Epidermal melanocyte (primary cell): ENCODE results near the gene TBCEL.
A peak's percentile ranks its signal among the peaks of the same experiment; 100 is the strongest.
"Not testable (repeated sequence)": the region's sequence is repeated elsewhere in the genome, so short reads cannot be mapped to it uniquely, and the experiment has no call there.

ENCODE experiments used
- DNase-seq: peaks from one replicate; pipeline ENCODE4 v3.0.0; 2011; ENCODE audit warnings: low spot score; ENCODE audit not compliant: insufficient read length

Gene TBCEL

DNA sequence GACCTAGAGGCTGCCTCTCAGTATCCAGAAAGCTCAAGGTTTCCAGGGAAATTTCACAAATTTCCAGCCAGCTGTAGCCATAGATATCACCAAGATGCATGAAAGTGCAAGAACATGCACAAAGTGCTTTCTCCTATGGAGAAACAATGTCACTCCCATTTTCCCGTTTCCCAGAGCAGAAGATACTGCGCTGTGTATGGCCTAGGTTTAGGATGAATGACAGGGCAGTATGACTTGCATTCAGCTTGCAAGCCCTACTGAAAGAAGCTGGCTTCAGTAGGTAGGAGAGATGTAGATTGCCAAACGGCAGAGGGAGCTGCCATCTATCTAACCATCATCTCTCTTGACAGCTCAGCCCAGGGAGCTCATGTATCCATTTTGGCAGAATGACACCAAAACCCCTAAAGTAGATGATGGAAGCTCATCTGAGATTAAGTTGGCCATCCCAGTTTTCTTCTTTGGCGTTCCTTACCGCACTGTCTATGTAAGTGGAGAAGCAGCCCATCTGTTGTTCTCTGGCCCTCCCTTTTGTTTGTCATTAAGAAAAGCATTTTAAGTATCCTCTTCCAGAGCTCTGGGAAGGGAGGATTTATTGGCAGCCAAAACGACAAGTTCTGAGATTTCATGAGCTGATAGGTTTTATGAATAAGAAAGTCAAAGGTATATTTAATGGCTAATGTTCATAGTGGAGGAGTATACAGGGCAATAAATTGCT, 81.7 kb downstream of the TBCEL start:
- DNase-seq, result no peak

DNA sequence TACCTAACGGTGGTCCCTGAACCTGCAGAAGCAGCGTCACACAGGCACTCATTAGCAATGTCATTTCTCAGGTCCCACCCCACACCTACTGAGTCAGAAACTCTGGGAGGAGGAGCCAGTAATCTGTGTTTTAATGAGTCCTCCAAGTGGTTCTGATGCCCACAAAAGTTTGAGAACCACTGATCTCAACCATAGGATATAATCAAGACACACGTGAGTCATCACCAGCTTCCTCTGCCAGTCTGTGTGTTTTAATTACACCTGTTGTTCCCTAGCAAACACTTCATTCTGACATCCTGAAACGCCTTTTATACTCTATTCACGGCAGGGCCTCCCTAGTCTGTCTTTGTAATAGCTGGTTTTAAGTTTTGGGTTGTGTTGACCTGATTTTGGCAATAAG, 82.9 kb downstream of the TBCEL start:
- no peak for DNase-seq

DNA sequence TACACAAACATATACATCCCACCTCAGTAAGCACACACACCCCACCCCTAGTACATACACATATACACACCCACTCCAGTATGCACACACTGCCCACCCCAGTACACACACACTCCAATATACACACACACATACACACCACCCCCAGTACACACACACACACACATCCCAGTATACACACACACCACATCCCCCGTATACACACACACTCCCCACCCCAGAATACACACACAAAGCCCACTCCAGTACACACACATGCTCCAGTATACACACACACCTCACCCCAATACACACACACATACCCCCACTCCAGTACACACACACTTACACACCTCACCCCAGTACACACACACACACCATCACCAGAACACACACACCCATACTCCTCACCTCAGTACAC, 84.5 kb downstream of the TBCEL start:
- DNase-seq, result no peak

DNA sequence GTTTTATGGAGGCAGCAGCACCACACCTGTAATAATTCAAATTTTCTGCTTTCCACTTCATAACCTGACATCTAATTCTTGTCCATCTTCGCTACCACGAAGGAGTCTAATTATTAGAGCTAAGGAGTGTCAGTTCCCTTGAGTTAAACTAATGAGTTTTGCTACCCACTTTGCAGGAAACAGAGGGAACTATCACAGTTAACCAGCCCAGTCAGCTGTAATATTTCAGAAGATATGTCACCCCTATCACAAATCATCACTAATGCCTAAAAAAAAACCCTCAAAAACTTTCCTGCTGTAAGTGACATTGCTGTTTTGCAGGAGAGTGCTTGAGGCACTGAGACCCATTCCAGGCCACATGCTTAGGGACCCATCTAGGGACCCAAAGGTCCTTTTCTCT, 85.6 kb downstream of the TBCEL start:
- DNase-seq, result no peak

DNA sequence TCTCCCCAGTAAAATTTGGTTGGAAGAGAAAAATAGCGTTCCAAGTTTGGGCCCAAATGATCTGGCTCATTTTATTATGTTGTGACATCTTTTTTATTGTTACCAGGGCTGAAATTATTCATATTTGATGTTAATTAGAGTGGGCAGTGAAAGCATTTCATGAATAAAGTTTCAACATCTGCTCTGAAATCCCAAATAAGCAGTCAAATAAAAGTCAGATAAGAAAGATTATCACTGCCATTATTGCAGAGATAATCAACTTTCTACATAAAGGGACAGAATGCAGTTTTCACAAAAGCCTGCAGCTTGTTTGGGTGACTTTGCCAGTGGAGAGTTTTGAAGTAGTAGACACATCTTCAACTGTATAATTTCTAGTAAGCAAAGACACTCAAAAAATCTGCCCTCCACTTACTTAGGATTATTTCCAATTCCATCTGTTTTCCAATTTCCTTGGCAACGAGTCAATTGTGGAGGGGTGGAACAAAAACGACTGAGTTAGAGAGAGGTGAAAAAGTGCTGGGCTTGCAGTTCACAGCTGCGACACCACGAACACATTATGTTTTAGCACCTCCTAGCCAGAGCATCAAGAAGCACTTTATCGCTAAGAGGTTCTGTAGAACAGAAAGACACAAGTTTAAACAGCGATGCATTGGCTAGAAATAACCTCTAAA, 86.1 kb downstream of the TBCEL start:
- DNase-seq, result no peak

DNA sequence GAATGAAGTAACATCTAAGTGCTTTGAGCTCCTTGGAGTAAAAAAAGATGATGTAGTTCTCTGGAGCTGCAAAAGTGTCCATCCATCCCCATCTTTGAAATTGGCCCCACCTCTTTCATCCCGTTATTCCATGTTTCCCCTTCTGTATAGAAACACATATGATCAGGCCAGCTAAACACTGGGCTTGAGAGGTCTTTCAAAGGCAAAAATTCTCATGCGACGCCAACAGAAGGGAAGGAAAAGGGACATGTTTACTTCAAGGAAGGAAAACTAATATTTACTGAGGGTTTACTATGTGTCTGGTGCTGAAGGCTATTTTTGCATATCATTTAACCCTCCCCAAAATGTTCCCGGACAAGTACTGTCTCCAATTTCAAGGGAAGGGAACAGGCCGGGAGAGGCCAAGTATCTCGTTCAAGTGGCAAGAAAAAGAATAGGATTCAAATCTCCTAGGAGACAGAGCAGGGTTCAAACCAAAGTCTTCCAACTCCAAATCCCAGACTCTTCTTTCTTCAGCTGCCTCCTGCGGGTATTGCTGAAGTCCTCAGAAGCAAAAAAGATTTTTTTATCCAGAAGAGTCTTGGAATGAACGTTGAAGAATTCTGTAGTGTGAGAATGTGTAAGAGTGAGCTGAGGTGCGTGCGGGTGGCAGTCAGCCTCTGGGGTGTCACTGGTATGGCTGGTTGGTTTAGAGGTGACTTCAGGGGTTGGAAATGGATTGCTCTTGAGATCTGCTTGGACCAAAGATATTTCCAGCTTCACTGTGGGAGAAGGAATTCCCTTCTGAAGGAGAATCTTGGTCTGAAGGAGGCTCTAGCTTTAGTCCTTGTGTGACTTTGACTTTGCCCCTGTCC, 87.2 kb downstream of the TBCEL start:
- no peak for DNase-seq

DNA sequence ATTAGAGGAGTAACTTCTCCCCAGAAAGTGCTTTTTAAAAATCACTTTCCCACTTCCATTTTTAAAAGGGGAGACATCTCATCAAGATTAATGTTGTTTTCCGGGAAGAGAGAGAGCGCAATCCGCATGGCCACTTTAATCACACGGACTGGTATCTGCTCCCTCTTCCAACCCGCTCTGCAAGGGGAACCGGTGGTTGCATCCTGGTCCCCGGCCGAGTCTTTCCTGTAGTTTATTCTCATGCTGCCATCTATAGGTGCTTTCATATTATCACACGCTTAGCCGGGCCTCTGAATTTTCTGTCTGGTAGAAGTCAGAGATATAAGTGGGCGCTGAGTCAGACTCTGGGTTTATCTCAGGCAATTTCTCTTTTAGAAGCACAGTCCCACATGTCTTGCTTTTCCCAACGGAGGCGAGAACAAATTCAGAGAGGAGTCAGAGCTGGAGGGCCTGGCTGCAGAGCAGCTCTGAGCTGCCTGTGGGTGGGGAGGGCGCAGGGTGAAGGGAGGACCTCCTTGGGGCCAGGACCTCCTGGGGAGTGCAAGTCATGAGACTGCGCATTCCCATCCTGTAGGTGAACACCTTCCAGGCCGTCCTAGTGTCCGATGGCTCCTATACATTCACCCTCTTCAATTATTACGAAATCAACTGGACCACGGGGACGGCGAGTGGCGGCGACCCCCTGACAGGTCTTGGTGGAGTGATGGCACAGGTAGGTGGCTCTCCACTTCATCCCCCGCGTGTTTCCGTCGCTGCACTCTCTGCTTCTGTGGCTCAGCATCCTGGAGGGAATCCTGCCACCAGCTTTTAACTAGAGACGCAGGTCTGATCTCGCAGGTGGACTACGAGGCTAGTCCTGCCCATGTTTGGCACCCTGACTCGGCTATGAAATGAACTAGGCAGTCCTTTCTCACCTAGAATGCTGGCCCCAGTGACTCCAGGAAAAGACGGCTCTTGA, 88.9 kb downstream of the TBCEL start:
- DNase-seq, result peak; percentile 46

DNA sequence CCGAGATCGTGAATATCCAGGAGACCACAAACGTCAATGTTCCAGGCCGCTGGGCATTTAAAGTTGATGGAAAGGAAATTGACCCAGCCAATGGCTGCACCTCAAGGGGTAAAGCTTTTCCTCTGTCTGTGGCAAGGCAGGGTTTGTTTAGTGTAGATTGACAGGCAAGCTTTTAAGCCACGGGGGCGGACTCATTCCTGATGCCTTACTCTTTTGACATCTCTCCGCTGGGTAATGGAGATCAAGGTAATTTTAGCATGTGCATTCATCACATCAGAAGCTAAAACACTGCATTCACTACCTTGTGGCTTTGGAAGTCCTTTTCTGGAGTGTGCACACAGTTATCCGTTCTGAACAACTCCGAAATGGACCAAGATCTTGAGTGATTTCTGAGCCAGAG, 89.7 kb downstream of the TBCEL start:
- no peak for DNase-seq

DNA sequence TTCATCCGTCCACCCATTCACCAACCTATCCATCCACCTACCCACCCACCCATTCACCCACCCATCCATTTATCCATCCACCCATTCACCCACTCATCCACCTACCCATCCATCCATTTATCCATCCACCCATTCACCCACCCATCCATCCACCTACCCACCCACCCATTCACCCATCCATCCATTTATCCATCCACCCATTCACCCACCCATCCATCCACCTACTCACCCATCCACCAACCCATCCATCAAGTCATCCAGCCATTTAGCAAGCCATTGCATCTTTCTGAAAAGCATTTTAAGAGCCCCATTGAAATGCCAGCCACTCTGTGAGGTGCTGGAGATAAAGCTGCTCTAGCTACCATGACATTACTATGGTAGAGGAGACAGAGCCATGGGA, 91.1 kb downstream of the TBCEL start:
- DNase-seq, result not testable (repeated sequence)

DNA sequence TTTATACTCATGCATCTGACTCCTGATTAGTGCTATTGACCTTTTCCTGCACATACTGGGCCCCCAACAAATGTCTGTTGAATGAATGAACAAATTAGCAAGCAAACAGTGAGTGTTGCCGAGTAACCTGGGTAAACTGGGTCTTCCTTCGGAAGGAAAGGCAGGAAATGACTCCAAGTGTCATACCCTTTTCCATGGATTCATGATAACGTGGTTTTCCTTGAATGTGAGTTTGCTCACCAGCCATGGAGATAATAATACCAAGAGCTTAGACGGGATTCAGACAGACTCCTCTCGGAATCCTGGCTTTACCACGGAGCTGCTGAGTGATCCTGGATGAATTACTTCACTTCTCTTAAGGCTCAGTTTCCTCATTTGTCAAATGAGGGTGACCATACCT, 93.9 kb downstream of the TBCEL start:
- no peak for DNase-seq

DNA sequence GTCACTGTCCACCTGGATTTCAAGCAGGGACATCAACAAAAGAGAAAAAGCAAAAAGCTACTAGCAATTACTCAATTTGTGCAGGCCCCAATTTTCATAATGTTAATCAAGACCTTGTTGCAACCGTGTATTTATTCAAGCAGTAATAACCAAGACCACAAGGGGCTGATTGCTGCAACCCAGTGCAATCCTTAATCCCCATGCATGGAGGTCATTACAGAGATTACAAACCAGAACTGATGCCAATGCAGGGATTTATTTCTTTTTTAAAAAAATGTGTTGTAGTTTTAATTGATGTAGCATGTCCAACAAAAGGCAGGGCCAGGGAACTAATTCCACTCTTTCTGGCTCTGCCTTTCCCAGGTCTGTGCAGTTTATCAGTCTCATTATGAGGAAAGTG, 95.5 kb downstream of the TBCEL start:
- no peak for DNase-seq

DNA sequence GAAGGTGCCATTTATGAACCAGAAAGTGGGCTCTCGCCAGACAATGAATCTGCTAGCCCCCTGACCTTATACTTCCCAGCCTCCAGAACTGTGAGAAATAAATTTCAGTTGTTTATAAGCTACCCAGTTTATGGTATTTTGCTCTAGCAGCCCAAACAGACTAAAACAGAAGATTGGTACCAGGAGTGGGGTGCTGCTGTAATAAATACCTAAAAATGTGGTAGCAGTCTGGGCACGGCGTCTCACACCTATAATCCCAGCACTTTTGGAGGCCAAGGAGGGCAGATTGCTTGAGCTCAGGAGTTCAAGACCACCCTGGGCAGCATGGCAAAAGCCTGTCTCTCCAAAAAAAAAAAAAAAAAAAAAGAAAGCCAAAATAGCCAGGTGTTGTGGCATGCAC, 98.4 kb downstream of the TBCEL start:
- no peak for DNase-seq

DNA sequence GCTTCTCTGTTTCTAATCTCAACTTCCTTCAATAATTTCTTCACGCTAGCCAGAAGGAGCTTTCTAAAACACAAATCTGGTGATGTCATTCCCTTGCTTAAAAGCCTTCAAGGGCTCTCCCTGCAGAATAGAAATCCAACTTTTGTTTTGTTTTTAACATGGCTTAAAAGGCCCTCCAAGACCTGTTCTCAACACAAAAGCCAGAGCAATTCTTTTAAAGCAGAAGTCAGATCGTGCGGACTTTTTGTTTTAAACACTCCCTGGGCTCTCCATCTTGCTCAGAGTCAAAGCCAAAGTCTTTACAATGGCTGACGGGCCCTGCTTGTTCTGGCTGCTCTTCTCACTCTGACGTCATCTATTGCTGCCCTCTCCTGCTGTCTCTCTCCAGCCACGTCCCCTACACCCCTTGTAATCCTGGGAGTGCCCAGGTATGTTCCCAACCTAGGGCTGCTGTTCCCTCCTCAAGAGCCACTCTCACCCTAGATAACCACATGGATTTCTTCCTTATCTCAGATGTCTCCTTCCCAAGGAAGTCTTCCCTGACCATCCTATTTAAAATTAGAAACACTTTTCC, 99.7 kb downstream of the TBCEL start:
- DNase-seq, result no peak

DNA sequence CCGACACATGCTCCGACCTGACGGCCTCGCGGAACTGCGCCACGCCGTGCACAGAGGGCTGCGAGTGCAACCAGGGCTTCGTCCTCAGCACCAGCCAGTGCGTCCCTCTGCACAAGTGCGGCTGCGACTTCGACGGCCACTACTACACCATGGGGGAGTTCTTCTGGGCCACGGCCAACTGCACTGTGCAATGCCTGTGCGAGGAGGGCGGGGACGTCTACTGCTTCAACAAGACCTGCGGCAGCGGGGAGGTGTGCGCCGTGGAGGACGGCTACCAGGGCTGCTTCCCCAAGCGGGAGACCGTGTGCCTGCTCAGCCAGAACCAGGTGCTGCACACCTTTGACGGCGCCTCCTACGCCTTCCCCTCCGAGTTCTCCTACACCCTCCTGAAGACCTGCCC, 103.9 kb downstream of the TBCEL start:
- DNase-seq, result no peak

DNA sequence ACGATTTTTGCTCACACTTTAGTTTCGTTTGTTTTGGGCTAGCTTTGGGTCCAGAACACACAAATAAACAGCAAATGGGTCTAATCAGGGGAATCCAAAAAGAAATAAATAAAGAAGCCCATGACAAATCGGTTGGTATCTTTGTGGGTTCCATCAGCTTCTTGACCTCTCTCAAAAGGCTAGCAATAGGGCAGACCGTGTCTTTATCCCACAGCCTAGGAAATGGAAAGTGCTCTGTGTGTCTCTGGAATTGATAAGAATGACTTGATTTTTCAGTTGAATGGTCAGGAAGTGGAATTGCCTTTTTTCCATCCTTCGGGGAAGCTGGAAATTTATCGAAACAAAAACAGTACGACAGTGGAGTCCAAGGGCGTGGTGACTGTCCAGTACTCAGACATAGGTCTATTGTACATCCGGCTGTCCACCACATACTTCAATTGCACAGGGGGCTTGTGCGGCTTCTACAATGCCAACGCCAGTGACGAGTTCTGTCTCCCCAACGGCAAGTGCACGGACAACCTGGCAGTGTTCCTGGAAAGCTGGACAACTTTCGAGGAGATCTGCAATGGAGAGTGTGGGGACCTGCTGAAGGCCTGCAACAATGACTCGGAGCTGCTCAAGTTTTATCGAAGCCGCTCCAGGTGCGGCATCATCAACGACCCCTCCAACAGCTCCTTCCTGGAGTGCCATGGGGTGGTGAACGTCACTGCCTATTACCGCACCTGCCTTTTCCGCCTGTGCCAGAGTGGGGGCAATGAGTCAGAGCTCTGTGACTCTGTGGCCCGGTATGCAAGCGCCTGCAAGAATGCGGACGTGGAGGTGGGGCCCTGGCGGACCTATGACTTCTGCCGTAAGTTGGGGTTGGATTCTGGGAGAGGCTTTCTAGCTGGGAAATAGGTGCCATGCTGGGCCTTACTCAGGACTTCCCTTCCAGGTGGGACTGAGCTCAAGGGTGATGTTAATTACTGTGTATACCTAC, 105.7 kb downstream of the TBCEL start:
- no peak for DNase-seq

DNA sequence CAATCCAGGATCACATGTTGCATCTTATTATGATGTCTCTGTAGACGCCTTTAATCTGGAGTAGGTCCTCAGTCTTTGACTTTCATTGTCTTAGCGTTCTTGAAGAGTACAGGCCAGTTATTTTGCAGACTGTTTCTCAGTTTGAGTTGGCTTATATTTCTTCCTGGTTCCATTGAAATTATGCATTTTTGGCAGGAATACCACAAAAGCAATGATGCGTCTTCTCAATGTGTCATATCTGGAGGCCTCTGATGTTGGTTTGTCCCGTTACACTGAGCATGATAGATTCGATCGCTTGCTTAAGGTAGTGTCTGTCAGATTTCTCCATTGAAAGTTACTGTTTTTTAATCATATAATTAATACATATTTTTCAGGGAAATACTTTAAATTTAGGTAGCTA, 107.8 kb downstream of the TBCEL start:
- no peak for DNase-seq

DNA sequence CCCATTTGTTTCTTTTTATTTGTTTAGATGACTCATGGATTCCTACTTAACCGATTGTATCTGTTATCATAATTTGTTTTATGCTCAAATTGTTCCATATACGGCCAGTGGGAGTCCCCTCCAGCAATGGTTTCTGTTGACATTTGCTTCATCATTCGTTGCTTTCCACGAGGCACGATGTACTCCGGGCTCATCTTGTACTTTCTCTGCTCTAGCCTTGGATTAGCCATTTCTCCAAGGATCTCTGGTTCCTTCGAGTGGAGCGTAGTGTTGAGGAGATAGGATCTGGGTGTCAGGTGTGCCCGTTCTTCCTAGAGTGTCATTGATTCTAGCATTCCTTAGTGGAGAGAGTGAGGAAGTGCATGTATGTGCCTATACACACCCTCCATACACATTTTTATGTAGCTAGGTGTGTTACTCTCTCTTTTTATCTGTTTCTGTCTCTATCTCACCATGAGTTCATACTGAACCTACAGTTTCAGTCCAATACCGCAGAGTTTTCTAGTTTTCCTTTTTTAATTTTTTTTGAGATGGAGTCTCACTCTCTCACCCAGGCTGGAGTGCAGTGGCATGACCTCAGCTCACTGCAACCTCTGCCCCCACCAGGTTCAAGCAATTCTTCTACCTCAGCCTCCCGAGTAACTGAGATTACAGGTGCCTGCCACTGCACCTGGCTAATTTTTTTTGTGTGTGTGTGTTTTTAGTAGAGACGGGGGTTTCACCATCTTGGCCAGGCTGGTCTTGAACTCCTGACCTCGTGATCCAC, 108.5 kb downstream of the TBCEL start:
- no peak for DNase-seq

DNA sequence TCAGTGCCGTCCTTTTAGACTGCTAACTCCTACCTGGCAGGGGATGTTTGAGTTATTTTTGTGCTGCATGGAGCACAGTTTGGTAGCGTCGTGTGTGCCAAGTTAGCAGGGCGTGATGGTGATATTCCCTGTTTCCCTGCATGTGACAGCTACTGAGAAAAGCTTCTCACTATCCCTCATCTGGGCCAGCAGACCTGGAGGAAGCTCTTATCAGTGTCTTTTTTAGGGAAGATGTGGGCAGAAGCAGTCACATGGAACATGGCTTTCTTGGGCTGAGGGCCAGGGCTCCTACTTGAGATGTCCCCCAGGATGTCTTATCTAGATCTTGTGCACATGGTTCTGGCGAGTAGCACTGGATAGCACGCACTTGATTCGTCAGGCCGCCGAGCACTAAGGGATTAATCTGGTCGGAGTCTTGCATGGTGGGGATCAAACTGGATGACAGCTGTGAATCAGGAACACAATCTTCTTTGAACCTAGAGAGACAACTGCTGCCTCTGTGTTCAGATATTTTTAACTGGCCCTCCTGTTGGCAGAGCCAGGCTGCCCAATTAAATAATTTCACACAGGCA, 110.9 kb downstream of the TBCEL start:
- no peak for DNase-seq

DNA sequence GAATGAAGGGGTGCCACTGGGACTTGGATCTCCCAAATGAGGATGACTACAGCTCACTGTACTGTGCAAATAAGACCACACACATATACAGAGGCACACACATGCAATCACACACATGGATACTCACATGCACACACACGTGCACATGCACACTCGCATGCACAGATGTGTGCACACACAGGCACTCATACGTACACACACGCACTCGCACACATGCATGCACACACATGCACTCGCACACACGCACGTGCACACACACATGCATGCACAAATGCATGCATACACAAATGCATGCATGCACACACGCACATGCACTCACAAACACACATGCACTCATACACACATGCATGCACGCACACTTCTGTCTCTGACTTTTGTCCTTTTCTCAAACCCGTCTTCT, 113.1 kb downstream of the TBCEL start:
- no peak for DNase-seq
